Upper lobe of left lung (tissue), 4 donors: Measurements from ENCODE around the gene STON1.

ENCODE experiments used
- CTCF ChIP-seq, 6 experiments: fragments of 450-650 bp in 4 of 6; fragments of 200-600 bp in 2 of 6; sonication (generic) in 2 of 6; IDR thresholded peaks; one replicate each; pipeline ENCODE4 v1.5.1; 2016 to 2019; ENCODE audit warnings: antibody characterized with exemption in 6 of 6
- EP300 ChIP-seq, 4 donors: sonication (generic); formaldehyde crosslinking; IDR thresholded peaks; one replicate each; pipeline ENCODE4 v1.5.1; 2017; ENCODE audit warnings: antibody characterized with exemption in 4 of 4, control low read depth in 2 of 4
- POLR2A ChIP-seq, 4 donors: fragments of 450-650 bp; IDR thresholded peaks; one replicate each; pipeline ENCODE4 v1.5.1; 2016 to 2017; ENCODE audit warnings: antibody characterized with exemption in 4 of 4, mild to moderate bottlenecking in 2 of 4
- POLR2AphosphoS5 ChIP-seq, 2 donors: sonication (generic); formaldehyde crosslinking; IDR thresholded peaks; one replicate each; pipeline ENCODE4 v1.5.1; 2017; ENCODE audit warnings: antibody characterized with exemption in 2 of 2

- no peak for TF ChIP-seq CTCF (IDR thresholded peaks at IDR 0.05)
- TF ChIP-seq POLR2AphosphoS5 (IDR thresholded peaks at IDR 0.05): no peak
- no peak for TF ChIP-seq EP300 (IDR thresholded peaks at IDR 0.05)
- no peak for TF ChIP-seq POLR2A (IDR thresholded peaks at IDR 0.05)
These were observed 13.9 kb downstream of the STON1 start for GRCh38 chr2:48543895-48544294.
